Stimulated activated CD4-positive, alpha-beta T cell treated with anti-CD3 and anti-CD28 coated beads, Interleukin-12 subunit alpha, Interleukin-12 subunit beta, amount 100 ng/mL, for 24 hours (primary cell): Measurements from ENCODE around the gene CLIP4.
"Not testable (repeated sequence)": the region's sequence is repeated elsewhere in the genome, so short reads cannot be mapped to it uniquely, and the experiment has no call there.

Experiments
- DNase-seq, 2 experiments: peaks; one replicate each; pipeline ENCODE4 v3.0.0-alpha.2; 2020; ENCODE audit warnings: low read depth in 2 of 2

Gene CLIP4

GRCh38 chr2:29104688-29105087 is 10.5 kb upstream of the CLIP4 start:
- DNase-seq: no peak

DNA sequence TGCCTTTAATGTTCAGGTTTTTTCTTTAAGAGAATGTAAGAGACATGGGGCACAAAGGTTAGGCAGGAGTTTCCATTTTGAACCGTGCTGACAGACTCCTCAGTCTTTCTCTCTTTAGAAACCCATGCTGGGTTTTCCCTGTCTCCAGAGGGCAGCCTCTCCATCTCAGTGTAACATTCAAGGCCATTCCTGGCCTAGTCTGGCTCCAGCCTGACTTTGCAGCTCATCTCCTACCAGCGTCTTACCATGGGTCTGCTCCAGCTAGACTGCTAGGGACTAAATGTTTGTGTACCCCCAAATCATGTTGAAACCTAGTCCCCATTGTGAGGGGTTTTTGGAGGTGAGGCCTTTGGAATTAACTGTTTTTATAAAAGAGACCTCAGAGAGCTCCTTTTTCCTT is 9.8 kb upstream of the CLIP4 start:
- no peak for DNase-seq

- no peak for DNase-seq
Observed at GRCh38 chr2:29106256-29106655, 9.0 kb upstream of the CLIP4 start.

DNA sequence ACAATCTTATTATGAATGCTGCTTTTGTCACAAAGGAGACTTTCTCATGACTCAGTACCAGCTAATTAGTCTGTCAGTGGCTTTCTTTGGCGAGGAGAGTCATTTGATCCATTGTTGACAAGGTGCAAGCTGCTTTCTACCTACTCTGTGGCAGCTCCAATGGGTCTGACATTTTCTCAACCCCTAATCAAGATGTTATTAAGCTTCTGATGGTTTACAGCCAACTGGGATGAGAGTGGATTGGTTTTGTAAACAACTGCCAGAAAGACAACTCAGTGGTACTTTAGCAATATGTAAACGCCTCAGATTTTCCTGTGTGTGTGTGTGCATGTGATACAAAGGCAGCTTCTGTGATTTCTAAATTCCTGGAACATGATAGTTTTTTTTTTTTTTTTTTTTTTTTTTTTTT is 8.2 kb upstream of the CLIP4 start:
- DNase-seq: no peak

DNA sequence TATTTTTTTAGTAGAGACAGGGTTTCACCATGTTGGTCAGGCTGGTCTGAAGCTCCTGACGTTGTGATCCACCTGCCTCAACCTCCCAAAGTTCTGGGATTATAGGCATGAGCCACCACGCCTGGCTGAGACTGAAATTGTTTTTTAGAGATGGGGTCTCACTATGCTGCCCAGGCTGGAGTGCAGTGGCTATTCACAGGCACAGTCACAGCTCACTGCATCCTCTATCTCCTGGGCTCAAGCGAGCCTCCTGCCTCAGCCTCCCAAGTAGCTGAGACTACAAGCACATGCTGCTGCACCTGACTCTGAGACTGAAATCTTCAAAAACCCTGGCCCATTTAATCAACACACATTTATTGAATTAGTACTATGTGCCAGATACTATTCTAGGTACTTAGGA is 7.7 kb upstream of the CLIP4 start:
- not testable (repeated sequence) for DNase-seq

DNA sequence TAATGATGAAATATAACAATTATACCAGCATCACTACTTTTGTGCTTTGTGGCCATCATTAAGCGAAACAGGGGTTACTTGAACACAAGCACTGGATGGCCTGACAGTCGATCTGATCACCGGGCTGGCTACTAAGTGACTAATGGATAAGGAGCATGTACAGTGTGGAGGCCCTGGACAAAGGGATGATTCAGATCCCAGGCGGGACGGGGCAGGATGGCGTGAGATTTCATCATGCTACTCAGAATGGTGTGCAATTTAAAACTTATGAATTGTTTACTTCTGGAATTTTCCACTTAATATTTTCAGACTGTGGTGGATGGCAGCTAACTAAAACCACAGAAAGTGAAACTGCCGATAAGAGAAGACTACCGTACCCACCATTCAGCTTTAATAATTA is 7.0 kb upstream of the CLIP4 start:
- no peak for DNase-seq

DNA sequence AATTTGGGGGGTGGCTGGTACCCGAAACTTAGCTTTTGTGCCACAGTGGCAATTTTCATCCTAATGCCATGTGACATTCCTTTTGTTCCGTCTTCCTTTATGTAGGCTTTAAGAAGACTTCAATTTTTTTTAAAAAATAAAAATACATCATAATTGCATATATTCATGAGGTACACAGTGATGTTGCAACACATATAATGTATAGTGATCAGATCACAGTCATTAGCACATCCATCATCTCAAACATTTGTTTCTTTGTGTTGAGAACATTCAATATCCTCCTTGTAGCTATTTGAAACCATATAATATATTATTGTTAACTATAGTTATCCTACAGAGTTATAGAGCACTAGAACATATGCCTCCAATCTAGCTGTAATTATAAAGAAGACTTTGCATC is 6.0 kb upstream of the CLIP4 start:
- DNase-seq: no peak

DNA sequence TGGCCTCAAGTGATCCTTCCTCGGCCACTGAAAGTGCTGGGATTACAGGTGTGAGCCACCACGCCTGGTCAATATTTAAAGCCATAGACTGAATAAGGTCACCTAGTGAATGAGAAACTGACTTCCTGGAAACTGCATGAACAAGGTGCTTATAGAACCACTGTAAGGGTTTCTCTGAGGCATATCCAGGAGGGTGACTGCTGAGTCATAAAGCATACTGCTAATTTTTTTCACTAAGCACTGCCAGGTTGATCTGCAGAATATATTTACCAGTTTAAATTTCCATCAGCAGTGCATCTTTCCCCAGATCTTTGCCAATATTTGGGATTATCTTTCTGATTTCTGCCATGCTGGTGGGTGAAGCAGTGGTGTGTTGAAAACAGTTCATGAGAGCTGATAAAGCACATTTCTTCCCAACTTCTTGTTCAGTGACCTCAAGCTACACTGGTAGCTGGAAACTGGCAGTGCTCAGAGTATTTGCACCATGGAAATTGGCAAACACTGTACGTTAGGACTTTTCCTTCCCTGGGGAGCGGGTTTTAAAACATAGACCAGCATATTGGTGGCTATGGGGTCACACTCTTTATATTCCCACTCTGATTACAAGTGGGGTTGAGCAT is 4.2 kb upstream of the CLIP4 start:
- no peak for DNase-seq

DNA sequence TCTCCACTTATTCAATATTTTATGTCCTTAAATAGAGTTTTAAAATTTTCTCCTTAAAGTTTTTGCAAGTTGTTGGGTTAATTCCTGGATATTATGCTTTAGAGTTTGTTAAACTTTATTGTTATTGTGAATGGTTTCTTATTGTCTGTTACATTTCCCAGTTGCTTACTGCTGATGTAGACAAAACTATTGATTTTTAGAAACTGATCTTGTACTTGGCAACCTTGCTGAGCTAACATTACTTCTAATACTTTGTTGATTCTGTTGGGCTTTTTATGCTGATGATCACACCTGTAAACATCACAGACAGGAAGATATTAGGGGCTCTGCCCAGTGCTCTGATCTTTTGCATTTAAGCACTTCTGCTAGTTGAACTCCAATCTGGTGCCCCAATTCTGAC is 2.8 kb upstream of the CLIP4 start:
- DNase-seq: no peak

DNA sequence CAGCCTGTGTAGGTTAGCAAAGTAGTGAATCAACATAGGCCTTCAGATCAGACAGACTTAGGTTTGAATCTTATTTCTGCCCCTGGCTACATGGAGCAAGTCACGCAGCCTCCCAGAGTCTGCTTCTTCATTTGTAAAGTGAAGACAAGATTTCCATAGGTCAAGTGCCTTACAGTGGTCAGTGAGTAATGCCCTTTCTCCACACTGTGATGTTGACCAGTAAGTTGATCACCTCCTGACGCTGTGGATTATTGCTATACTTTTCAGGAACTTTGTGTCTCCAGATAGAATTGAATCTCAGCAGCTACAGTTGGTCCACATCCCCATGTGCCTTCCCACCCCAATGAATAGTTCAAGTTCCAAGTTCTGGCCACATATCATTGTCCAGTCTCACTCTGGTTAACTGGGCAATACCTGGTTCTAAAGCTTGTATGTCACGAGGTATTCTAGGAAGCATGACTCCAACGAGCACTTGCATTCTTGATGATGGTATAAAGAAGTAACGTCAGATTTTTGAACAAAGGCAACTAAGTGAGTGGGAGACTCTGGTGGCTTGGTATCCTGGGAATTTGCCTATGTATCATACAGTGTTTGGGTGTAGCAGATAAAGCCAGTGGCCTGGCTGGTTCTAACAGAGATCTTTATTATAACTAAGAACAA is 2.1 kb upstream of the CLIP4 start:
- DNase-seq: no peak

DNA sequence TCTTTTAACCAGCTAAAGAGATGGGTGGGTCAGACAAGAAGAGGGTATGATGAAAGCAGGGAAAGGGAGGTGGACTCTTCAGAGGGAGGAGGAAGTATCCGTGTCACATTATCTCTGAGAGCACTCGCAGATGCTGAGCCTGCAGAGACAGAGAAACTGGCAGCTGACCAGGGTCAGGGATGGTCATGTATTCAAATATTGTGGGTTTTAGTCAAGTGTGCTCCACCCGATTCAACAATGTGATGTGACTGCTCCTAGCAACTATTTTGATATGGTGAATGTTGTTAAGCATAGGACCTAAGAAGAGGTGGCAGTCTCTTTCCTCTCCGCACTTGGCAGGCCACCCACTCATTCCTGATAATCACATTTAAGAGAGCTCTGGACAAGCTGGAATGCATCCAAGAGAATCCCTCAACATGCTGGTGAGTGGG is 1.3 kb upstream of the CLIP4 start:
- no peak for DNase-seq

DNA sequence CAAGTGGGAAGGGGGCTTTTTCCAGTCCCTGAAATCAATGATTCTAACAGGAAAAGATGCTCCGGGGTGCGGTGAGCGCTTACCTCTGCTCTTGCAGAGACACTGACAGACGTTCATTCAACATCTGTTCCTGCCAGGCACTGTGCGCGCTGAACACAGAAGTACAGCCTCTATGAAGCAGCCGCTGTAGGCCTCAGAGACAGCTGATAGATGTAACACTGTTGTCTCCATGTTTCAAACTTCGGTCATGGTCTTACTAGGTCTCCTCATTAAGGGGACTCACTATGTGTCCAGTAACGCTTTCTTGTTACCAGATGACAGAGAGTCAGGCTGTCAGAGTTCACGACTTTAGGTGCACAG is 649 bp upstream of the CLIP4 start:
- DNase-seq: no peak

DNA sequence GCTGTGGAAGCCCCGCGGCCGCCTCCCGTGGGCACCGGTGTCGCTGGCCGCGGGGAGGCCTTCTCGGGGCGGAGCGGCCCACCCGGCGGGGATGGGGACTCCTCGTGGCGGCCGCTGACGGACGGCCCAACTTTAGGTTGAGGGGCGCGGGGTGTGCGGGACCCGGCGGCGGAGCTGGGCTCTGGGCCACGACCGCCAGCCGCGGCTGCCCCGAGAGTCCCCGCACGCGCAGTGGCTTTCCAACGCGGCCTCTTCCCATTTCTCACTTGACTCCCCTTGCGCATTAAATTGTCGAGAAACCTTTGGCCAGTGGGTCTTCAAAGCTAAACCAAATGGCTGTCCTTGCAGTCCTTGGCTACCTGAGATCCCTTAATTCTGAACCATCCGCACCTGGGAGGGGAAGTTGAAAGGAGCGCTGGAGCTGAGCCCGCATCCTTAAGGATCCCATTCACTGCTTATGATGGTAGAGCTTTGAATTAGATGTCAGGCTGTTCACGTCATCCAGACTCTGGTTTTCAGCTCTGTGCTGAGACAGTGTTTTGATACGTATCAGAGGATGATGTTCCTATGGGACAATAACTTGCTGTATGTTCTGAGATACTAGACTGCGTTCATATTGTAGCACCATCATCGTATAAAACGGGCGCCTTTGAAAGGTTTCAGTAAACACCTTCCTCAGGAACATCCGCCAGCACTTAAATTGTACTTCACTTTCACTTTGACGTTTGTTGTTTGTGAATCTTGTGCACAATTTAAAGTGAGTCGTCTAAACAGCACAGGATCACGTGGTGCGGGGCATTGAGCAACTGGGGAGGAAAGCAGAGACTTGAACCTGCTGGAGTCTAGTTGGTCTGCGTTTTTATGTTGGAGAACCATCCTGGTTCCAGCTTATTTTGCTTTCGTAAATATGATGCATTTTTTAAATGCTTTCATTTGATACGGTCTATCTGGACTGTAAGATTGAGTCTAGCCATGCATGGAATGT is 874 bp downstream of the CLIP4 start:
- peak; percentile 26 to 47 for DNase-seq

- DNase-seq: no peak
Observed at GRCh38 chr2:29117636-29118303, 2.6 kb downstream of the CLIP4 start.

DNA sequence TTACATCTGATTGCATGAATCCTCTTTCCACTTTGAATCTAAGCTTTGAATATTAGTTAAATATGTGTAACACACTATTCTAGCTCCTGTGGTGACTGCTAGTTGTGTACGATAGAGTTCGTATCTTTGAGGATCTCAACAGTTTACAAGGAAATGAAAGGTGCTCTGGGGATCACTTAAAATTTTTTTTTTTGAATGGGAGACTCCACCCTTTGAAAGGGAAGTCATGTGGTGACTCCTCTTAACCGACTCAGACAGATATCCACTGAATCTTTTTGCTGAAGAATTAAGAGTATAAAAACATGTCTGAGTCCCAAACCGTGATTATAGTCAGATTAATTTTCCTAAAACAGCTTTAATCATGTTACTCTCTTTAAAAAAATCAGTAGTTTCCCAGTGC is 4.0 kb downstream of the CLIP4 start:
- no peak for DNase-seq

GRCh38 chr2:29120846-29121245 is 5.6 kb downstream of the CLIP4 start:
- no peak for DNase-seq

- no peak for DNase-seq
Observed at GRCh38 chr2:29123617-29124349, 8.6 kb downstream of the CLIP4 start.

GRCh38 chr2:29124504-29124903 is 9.3 kb downstream of the CLIP4 start:
- no peak for DNase-seq

DNA sequence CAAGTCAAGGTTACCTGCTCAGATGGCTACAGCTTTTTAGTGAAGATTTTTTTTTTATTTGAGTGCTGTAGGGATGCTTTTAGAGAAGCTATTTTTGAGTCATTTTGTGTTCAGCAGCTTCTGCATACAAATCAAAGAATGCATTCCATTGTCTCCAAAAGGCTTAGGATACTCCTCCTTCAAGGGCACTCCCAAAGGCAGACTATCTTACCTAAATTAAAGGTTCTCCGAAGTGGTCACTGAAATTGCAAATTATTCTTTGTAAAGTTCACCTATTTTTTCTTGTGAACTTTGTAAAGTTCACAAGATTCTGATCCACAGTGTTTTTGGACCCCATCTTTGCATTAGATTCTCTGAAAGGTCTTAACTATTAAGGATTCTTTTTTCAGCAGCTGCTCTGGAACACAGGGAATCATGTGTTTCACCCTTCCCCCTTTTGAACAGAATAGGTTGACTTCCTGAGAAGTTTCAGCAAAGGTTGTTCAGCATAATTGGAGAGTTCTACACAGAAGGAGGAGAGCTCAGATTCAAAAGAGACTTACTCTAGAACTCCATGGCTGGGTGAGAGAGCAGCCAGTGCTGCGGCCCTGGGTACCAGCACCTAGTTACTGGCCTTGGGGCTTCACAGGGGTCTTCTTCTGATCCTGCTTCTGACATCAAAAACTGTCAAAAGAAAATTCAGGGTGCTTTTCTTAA is 14.5 kb downstream of the CLIP4 start:
- DNase-seq: no peak

- DNase-seq: no peak
Observed at GRCh38 chr2:29130295-29130694, 15.1 kb downstream of the CLIP4 start.

GRCh38 chr2:29134933-29135332 is 19.7 kb downstream of the CLIP4 start:
- no peak for DNase-seq
